Measurements from ENCODE around the gene SHC4.
A peak's percentile ranks its signal among the peaks of the same experiment; 100 is the strongest.

Gene SHC4

GRCh38 chr15:48834756-48835155 lies 129.0 kb downstream of the SHC4 start:
- no peak for DNase-seq

DNA sequence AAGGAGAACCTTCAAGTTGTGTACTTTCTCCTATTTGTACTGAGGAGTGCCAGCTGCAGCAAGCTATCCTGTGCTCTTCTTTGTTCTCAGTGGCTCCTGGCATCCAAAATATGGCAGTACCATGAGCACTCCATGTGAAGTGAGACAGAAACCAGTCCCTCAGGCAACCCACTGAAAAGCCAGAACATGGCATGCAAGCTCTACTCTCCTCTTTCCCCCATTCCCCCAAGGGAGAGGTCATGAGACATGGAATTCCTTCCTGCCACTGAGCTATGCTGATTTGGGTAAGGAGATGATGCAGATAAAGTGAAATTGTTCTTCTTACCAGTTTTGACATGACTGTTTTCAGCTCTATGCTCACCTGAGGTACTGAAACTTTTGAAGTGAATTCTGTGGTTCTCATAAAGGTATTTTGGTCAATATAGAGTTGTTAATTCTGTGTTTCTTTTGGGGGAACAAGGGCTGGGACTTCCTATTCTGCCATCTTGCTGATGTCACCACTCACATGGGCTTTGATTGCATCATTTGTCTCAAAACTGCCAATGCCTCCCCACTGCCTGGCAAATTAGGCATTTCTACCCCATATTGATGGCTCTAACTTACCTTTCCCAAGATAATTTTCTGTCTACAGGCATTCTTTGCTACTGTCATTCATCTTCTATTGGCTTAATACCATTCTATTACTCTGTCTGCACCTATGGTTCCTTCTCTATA lies 130.0 kb downstream of the SHC4 start:
- DNase-seq = no peak

DNA sequence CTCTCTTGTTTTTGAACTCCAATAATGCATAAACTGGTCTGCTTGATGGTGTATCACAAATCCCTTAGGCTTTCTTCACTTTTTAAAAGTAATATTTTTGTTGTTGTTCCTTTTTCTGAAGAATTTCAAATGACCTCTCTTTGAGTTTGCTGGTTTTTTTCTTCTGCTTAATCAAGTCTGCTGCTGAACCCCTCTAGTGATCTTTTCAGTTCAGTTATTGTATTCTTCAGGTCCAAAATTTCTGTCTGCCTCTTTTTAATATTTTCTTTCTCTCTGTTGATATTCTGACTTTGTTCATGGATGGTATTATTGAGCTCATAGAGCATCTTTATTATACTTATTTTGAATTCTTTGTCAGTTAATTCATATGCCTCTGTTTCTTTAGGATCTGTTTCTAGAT lies 131.1 kb downstream of the SHC4 start:
- no peak for DNase-seq

DNA sequence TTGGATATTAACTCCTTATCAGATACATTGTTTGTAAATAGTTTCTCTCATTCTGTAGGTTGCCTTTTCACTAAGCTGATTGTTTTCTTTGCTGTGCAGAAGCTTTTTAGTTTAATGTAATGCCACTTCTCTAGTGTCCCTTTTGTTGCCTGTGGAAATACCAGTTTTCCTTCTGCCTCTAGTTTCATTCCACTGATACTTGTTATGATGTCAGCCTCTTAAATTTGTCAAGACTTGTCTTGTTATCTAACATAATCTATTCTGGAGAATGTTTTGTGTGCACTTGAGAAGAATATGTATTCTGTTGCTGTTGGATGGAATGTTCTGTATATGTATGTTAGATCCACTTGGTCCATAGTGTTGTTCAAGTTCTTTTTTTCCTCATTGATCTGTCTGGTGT lies 134.8 kb downstream of the SHC4 start:
- DNase-seq = no peak

GRCh38 chr15:48828471-48828870 lies 135.2 kb downstream of the SHC4 start:
- no peak for DNase-seq

- DNase-seq = no peak
These were observed 138.6 kb downstream of the SHC4 start for GRCh38 chr15:48825075-48825474.

GRCh38 chr15:48823706-48824105 lies 140.0 kb downstream of the SHC4 start:
- no peak for DNase-seq

GRCh38 chr15:48823237-48823636 lies 140.5 kb downstream of the SHC4 start:
- no peak for DNase-seq

- no peak for DNase-seq
These were observed 149.4 kb downstream of the SHC4 start for GRCh38 chr15:48814286-48814685.

GRCh38 chr15:48811325-48811958 lies 152.3 kb downstream of the SHC4 start:
- no peak for DNase-seq

DNA sequence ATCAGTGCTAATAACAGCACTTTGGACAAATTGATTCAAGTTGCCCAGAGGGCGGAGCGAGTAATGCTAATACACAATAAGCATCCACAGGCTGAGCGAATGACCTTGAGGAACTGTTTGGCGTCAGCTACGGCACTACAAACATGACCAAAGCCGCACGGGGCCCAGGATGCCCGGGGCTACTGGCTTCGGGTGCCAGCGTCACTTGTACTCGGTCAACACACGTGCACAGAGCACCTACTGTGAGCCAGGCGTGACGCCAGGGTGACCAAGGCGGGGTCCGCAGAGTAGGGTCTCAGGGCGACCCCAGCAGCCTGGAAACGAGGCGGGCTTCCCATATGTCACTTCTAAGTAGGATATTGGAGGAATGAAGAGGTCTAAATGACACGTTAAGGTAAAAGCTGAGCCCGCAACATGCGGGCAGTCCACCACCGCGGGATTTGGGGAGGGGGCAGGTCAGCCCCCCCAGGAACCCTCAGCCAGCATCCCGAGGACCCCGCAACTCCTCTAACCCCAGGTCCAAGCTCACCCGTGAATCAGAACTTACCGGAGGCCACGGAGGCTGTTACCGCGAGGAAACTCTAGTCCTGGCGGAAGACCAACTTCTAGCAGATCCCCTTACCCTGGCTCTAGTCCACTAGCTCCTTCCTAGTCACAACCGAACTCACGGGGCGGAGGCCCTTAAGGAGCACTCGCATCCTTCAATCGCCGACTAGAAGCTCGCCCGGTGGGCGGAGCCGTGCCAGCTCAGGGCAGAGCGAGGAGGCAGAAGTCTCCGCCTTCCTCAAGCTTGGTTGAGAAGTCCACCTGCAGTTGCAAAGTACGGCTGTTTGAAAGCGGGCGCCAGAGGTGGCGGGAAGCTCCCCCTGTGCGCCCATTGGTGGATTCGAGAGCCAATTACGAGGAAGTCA lies 153.1 kb downstream of the SHC4 start, which contains the start of gene CEP152:
Gene CEP152 (minus strand): TSS at position 656 of the 911 bp plus-strand sequence. CDS start 5,420 bp downstream, outside the sequence.
- peak; percentile 91 to 97 (median 93) for DNase-seq

- DNase-seq = no peak
These were observed 157.6 kb downstream of the SHC4 start for GRCh38 chr15:48806151-48806550.

- DNase-seq = no peak
These were observed 158.1 kb downstream of the SHC4 start for GRCh38 chr15:48805591-48805990.

DNA sequence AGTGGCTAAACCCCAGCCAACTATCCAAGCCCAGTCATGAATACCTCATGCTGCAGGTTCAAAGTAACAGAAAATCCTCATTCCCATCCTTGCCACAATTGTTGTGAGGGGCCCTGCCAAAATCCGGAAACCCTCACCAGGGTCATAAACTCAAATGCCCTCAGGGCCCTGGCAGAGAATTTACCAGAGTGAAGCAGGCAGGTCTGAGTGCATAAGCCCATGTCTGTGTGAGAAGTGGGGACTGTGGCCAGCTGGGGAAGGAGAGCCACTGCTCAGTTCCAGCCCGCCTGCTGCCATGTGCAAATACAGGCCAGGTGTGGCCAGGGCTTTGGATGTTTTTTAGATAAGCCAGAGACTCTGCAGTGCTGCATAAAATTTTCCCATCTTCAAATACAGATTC lies 159.8 kb downstream of the SHC4 start:
- DNase-seq = no peak

- DNase-seq = no peak
These were observed 160.9 kb downstream of the SHC4 start for GRCh38 chr15:48802867-48803266.

- no peak for DNase-seq
These were observed 161.5 kb downstream of the SHC4 start for GRCh38 chr15:48802257-48802656.

GRCh38 chr15:48800811-48801455 lies 162.8 kb downstream of the SHC4 start:
- DNase-seq = no peak

GRCh38 chr15:48800245-48800644 lies 163.5 kb downstream of the SHC4 start:
- DNase-seq = no peak

DNA sequence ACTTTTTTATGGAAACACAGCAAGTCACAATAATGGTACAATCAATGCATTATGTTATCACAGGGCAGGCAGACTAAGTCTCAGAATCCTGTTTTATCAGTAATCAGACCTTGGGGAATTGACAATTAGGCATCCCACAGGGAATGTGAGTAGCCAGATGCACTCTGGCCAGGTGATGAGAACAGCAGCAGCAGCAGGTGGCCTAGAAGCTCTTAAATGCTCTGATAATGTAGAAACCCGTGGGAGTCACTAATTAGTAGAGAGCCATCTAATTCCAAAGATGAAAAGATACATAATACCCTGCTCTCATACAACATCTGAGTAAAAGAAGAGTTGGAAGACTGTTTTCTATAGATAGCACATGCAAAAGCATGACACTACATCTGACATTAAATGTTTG lies 165.4 kb downstream of the SHC4 start:
- DNase-seq = no peak

GRCh38 chr15:48796930-48797329 lies 166.8 kb downstream of the SHC4 start:
- DNase-seq = no peak

DNA sequence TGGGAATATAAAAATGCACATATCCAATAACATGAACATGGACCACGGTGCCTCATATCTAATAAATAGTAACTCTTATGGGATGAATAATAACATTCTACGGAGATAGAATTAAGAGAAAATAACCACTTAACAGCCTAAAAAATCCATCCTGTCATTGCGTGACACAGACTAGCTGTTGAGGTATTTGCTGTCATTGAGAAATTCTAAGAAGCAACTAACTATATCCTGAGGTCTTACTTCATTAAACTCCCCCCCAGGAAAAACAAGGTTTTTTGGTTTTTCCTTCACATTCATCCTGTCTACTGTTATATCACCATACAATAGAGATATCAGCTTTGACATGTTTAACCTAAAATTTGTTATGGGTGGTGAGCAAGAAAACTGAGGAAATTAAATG lies 167.2 kb downstream of the SHC4 start:
- DNase-seq = no peak

- DNase-seq = no peak
These were observed 167.8 kb downstream of the SHC4 start for GRCh38 chr15:48795901-48796300.

DNA sequence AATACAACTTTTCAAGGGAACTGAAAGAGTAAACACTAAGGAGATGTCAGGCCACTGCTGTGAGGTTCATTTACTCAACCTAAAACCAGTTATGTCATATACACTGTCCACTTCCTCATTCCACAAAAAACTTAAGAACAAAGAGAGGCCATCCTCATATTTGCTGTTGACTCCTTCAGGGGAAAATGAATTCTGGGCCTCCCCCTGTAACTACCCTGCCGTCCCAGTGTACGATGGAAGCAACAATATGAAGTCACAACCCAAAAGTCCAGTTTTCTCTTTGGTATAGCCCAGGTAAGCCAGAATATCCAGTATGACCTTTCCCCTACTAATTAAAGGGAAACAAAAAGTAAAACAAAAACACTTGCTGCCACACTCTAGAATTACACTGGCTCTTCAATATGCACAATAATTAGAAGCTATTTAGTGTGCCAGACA lies 169.0 kb downstream of the SHC4 start:
- no peak for DNase-seq
